ENCODE results near the gene PRPS1. TPM values are rescaled to one million over a fixed set of nuclear protein-coding genes. Genes with fewer than 3 reads are reported as not detected.

The PRPS1 gene
- total RNA-seq, 2 experiments from 2014 or later: 57.1 to 80.0 TPM

- BruUV-seq (replicated peaks): no TSS peak
- no peaks in the 10 kb centered on the region for H3K36me3 ChIP-seq (ENCODE audit: insufficient read depth, low read length)
- intact Hi-C loops (cut with micrococcal nuclease; ENCODE audit: unreplicated experiment): no loop called here
- DNase-seq (ENCODE audit: low spot score): no peak
- H3K9me2 ChIP-seq (ENCODE audit: insufficient read depth, low read length): no peaks in the 10 kb centered on the region
- ChIA-PET POLR2A (interaction anchor here (0.6 to 1.1 kb wide), 5 partner anchors 12 to 393 kb away, joined by 3 to 5 read pairs (median 4); no protein-coding TSS in a partner anchor), CTCF (ENCODE audit: unreplicated experiment) (no interaction called here)
- H3K4me1 ChIP-seq (ENCODE audit: insufficient read depth, low read length, poor library complexity, severe bottlenecking): no peaks in the 10 kb centered on the region
- no peak for TF ChIP-seq EZH2phosphoT487 (IDR thresholded peaks at IDR 0.05; ENCODE audit: borderline replicate concordance, low read depth, low read length)
- TF ChIP-seq, protein P1, sequence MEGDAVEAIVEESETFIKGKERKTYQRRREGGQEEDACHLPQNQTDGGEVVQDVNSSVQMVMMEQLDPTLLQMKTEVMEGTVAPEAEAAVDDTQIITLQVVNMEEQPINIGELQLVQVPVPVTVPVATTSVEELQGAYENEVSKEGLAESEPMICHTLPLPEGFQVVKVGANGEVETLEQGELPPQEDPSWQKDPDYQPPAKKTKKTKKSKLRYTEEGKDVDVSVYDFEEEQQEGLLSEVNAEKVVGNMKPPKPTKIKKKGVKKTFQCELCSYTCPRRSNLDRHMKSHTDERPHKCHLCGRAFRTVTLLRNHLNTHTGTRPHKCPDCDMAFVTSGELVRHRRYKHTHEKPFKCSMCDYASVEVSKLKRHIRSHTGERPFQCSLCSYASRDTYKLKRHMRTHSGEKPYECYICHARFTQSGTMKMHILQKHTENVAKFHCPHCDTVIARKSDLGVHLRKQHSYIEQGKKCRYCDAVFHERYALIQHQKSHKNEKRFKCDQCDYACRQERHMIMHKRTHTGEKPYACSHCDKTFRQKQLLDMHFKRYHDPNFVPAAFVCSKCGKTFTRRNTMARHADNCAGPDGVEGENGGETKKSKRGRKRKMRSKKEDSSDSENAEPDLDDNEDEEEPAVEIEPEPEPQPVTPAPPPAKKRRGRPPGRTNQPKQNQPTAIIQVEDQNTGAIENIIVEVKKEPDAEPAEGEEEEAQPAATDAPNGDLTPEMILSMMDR (conservative IDR thresholded peaks at IDR 0.05; ENCODE audit: low read length): no peak
- H3K4me2 ChIP-seq (ENCODE audit: low read length): no peak overlapping the region
- no peak overlapping the region for H2AFZ ChIP-seq (ENCODE audit: low read length)
- no peak overlapping the region for H3K27ac ChIP-seq (ENCODE audit: low read depth, low read length, poor library complexity, severe bottlenecking)
- H3K9me3 ChIP-seq (ENCODE audit: low read length): no peaks in the 10 kb centered on the region
- H3K4me3 ChIP-seq (ENCODE audit: low read depth, low read length, poor library complexity, severe bottlenecking): no peak overlapping the region
- no peaks in the 10 kb centered on the region for H4K20me1 ChIP-seq (ENCODE audit: insufficient read depth, low read length)
- no peaks in the 10 kb centered on the region for H3K79me2 ChIP-seq (ENCODE audit: insufficient read depth, low read depth, low read length)
These were observed 17.6 kb upstream of the PRPS1 start for GRCh38 chrX:107610667-107611066.

GRCh38 chrX:107619885-107620322, 8.4 kb upstream of the PRPS1 start:
- no TSS peak for BruUV-seq (replicated peaks)

GRCh38 chrX:107624893-107625292, 3.4 kb upstream of the PRPS1 start:
- TF ChIP-seq EZH2phosphoT487 (IDR thresholded peaks at IDR 0.05; ENCODE audit: borderline replicate concordance, low read depth, low read length): no peak
- TF ChIP-seq, protein P1 (conservative IDR thresholded peaks at IDR 0.05; ENCODE audit: low read length): no peak
- no peak overlapping the region for H3K27ac ChIP-seq (ENCODE audit: low read depth, low read length, poor library complexity, severe bottlenecking)
- intact Hi-C loops (cut with micrococcal nuclease; ENCODE audit: unreplicated experiment): loop anchor here (5.0 to 10.0 kb wide), 2 partner anchors 420 to 628 kb away; partner anchors contain the start of genes DNAAF6 and NUP62CL
- ChIA-PET POLR2A (interaction anchor here (0.6 kb wide), 1 partner anchor 815 kb away, joined by 3 read pairs; no protein-coding TSS in a partner anchor), CTCF (ENCODE audit: unreplicated experiment) (no interaction called here)
- H3K4me1 ChIP-seq (ENCODE audit: insufficient read depth, low read length, poor library complexity, severe bottlenecking): peaks cover 11% of the 10 kb centered on the region
- 0 out of 2 replicates have a peak, but pooled peaks cover under 1% of the 10 kb centered on the region for H3K36me3 ChIP-seq (ENCODE audit: insufficient read depth, low read length)
- peaks cover 3% of the 10 kb centered on the region; the same call in 1 of the 2 replicates for H4K20me1 ChIP-seq (ENCODE audit: insufficient read depth, low read length)
- H3K79me2 ChIP-seq (ENCODE audit: insufficient read depth, low read depth, low read length): peaks cover 13% of the 10 kb centered on the region
- no peaks in the 10 kb centered on the region for H3K9me3 ChIP-seq (ENCODE audit: low read length)
- no peak overlapping the region for H2AFZ ChIP-seq (ENCODE audit: low read length)
- no peaks in the 10 kb centered on the region for H3K9me2 ChIP-seq (ENCODE audit: insufficient read depth, low read length)
- no peak overlapping the region for H3K4me3 ChIP-seq (ENCODE audit: low read depth, low read length, poor library complexity, severe bottlenecking)
- H3K4me2 ChIP-seq (ENCODE audit: low read length): no peak overlapping the region
- DNase-seq (ENCODE audit: low spot score): no peak
- no TSS peak for BruUV-seq (replicated peaks)

More at GRCh38 chrX:107619885-107620322, 8.4 kb upstream of the PRPS1 start:
- Histone ChIP-seq H3K79me2 (ENCODE audit: insufficient read depth, low read depth, low read length) (no peaks in the 10 kb centered on the region), H4K20me1 (ENCODE audit: insufficient read depth, low read length) (no peaks in the 10 kb centered on the region), H3K9me3 (ENCODE audit: low read length) (no peaks in the 10 kb centered on the region), H3K4me2 (ENCODE audit: low read length) (no peak overlapping the region), H3K4me1 (ENCODE audit: insufficient read depth, low read length, poor library complexity, severe bottlenecking) (no peaks in the 10 kb centered on the region), H3K4me3 (ENCODE audit: low read depth, low read length, poor library complexity, severe bottlenecking) (no peak overlapping the region), H2AFZ (ENCODE audit: low read length) (no peak overlapping the region), H3K27ac (ENCODE audit: low read depth, low read length, poor library complexity, severe bottlenecking) (no peak overlapping the region), H3K36me3 (ENCODE audit: insufficient read depth, low read length) (no peaks in the 10 kb centered on the region), H3K9me2 (ENCODE audit: insufficient read depth, low read length) (no peaks in the 10 kb centered on the region)
- ChIA-PET CTCF (ENCODE audit: unreplicated experiment) (no interaction called here), POLR2A (no interaction called here)
- no peak for TF ChIP-seq EZH2phosphoT487 (IDR thresholded peaks at IDR 0.05; ENCODE audit: borderline replicate concordance, low read depth, low read length)
- TF ChIP-seq, protein P1 (conservative IDR thresholded peaks at IDR 0.05; ENCODE audit: low read length): no peak
- intact Hi-C loops (cut with micrococcal nuclease; ENCODE audit: unreplicated experiment): loop anchor here (10.0 kb wide), 1 partner anchor 415 kb away; the partner anchor contains the start of genes DNAAF6 and NUP62CL
- no peak for DNase-seq (ENCODE audit: low spot score)
